GM12878 (cell line): ENCODE measurements around the gene CCM2. TPM values are rescaled to one million over a fixed set of nuclear protein-coding genes. Genes with fewer than 3 reads are reported as not detected.
A peak's percentile ranks its signal among the peaks of the same experiment; 100 is the strongest.

Experiments
- ATAC-seq: fragments of 200-7000 bp; cut with Tn5 transposase; 3 replicates; pipeline ENCODE4 v1.9.1; 2020; ENCODE audit warnings: mild to moderate bottlenecking, moderate library complexity
- BruUV-seq: library from RNA; stranded (reverse); fragments of 400-500 nt; replicated peaks from 2 replicates; lab custom pipeline; 2021; lab: Mats Ljungman, UMichigan
- CTCF ChIA-PET: fragments of 300-600 bp; sonication (Branson Sonifier 250); formaldehyde crosslinking; extraction: SDS; loops from one replicate; lab custom pipeline; 2021; ENCODE audit warnings: inconsistent platforms; lab: Yijun Ruan, JAX
- POLR2A ChIA-PET: fragments of 350-600 bp; formaldehyde crosslinking; extraction: SDS; loops from one replicate; lab custom pipeline; 2021; ENCODE audit warnings: inconsistent platforms; lab: Charles Lee
- RAD21 ChIA-PET: fragments of 300-600 bp; sonication (Branson Sonifier 250); formaldehyde crosslinking; loops from one replicate; lab custom pipeline; 2023; ENCODE audit warnings: antibody characterized with exemption; ENCODE audit not compliant: unreplicated experiment; lab: Charles Lee
- SMC1A ChIA-PET: fragments of 300-600 bp; sonication (Branson Sonifier 250); formaldehyde crosslinking; loops from one replicate; lab custom pipeline; 2023; ENCODE audit not compliant: unreplicated experiment, uncharacterized antibody; lab: Charles Lee
- DNase-seq: peaks from one replicate; pipeline ENCODE4 v3.0.0-alpha.2; 2011; ENCODE audit warnings: low read depth, low spot score
- FAIRE-seq: peaks from 3 replicates; lab custom pipeline; 2011; peaks lifted over from hg19 to GRCh38; lab: Jason Lieb, UNC
- H2AFZ ChIP-seq: 2 replicates; pipeline ENCODE4 v1.6.0; 2011; ENCODE audit warnings: low read depth, low read length, control low read depth; ENCODE audit not compliant: control insufficient read depth
- H3K27ac ChIP-seq: 2 replicates; pipeline ENCODE4 v1.5.1; 2011; ENCODE audit warnings: control low read depth; ENCODE audit not compliant: control insufficient read depth, insufficient read depth
- H3K27me3 ChIP-seq, 2 experiments: replicated peaks in 1 of 2; 2 replicates each; pipeline versions ENCODE4 v1.6.0 to v1.6.1; 2011; ENCODE audit warnings: low read length in 1 of 2; ENCODE audit not compliant: control insufficient read depth in 2 of 2, insufficient read depth in 2 of 2
- H3K36me3 ChIP-seq, 2 experiments: 2 replicates each; pipeline ENCODE4 v1.5.1; 2011; ENCODE audit warnings: low read length in 1 of 2; ENCODE audit not compliant: control insufficient read depth in 2 of 2, insufficient read depth in 2 of 2
- H3K4me1 ChIP-seq: 2 replicates; pipeline ENCODE4 v1.6.1; 2011; ENCODE audit warnings: mild to moderate bottlenecking, low read length, moderate library complexity, mixed read lengths; ENCODE audit not compliant: control insufficient read depth, insufficient read depth
- H3K4me2 ChIP-seq: 2 replicates; pipeline ENCODE4 v1.6.0; 2011; ENCODE audit warnings: control low read depth; ENCODE audit not compliant: control insufficient read depth, insufficient read depth
- H3K4me3 ChIP-seq: fragments of 200-600 bp; sonication (generic); 2 replicates; pipeline ENCODE4 v1.5.1; 2016
- H3K79me2 ChIP-seq: 2 replicates; pipeline ENCODE4 v1.6.0; 2011; ENCODE audit warnings: low read length; ENCODE audit not compliant: control insufficient read depth, insufficient read depth
- H3K9ac ChIP-seq: 2 replicates; pipeline ENCODE4 v1.8.0; 2011; ENCODE audit warnings: low read length, control low read depth, mixed read lengths; ENCODE audit not compliant: control insufficient read depth, insufficient read depth
- H3K9me3 ChIP-seq: replicated peaks from 3 replicates; pipeline ENCODE4 v1.5.1; 2011; ENCODE audit warnings: mild to moderate bottlenecking, low read length; ENCODE audit not compliant: control insufficient read depth, insufficient read depth
- H4K20me1 ChIP-seq: 2 replicates; pipeline ENCODE4 v1.6.0; 2011; ENCODE audit not compliant: control insufficient read depth, insufficient read depth
- BMI1 ChIP-seq: fragments of 450-650 bp; IDR thresholded peaks from 2 replicates; pipeline ENCODE4 v1.6.1; 2016; ENCODE audit warnings: mild to moderate bottlenecking, moderate library complexity, borderline replicate concordance
- BRCA1 ChIP-seq: IDR thresholded peaks from 2 replicates; pipeline ENCODE4 v1.6.1; 2011; ENCODE audit warnings: low read depth, low read length, improper control_type of control experiment
- CBFB ChIP-seq: IDR thresholded peaks from 2 replicates; pipeline ENCODE4 v1.6.1; 2016; ENCODE audit warnings: antibody characterized with exemption, low read depth
- HDAC6 ChIP-seq: fragments of 200-600 bp; sonication (generic); IDR thresholded peaks from one replicate; pipeline ENCODE4 v1.8.0; 2017; ENCODE audit warnings: antibody characterized with exemption; ENCODE audit not compliant: unreplicated experiment
- IKZF1 ChIP-seq: fragments of 450-650 bp; conservative IDR thresholded peaks from 2 replicates; pipeline ENCODE4 v1.6.1; 2017; ENCODE audit warnings: antibody characterized with exemption, mild to moderate bottlenecking
- KAT2A ChIP-seq: conservative IDR thresholded peaks from 2 replicates; pipeline ENCODE4 v1.6.1; 2011; ENCODE audit warnings: low read depth, low read length; ENCODE audit not compliant: control insufficient read depth
- NFIC ChIP-seq: IDR thresholded peaks from 2 replicates; pipeline ENCODE4 v1.6.1; 2012; ENCODE audit warnings: low read depth, mild to moderate bottlenecking, inconsistent platforms, low read length, moderate library complexity
- POLR2A ChIP-seq: IDR thresholded peaks from 2 replicates; pipeline ENCODE4 v1.6.1; 2011; ENCODE audit warnings: low read depth, mild to moderate bottlenecking, low read length
- POLR2AphosphoS2 ChIP-seq: IDR thresholded peaks from 2 replicates; pipeline ENCODE4 v1.6.1; 2011; ENCODE audit warnings: low read depth, mild to moderate bottlenecking, low read length, improper control_type of control experiment, moderate library complexity
- SMAD5 ChIP-seq: IDR thresholded peaks from 2 replicates; pipeline ENCODE4 v1.6.1; 2016; ENCODE audit warnings: antibody characterized with exemption, low read depth
- SPI1 ChIP-seq: IDR thresholded peaks from 2 replicates; pipeline ENCODE4 v1.6.1; 2011; ENCODE audit warnings: low read depth, mild to moderate bottlenecking, low read length, moderate library complexity, borderline replicate concordance; ENCODE audit not compliant: insufficient read depth
- STAT1 ChIP-seq: fragments of 450-650 bp; conservative IDR thresholded peaks from 2 replicates; pipeline ENCODE4 v1.6.1; 2014; ENCODE audit warnings: antibody characterized with exemption, mild to moderate bottlenecking
- STAT3 ChIP-seq: IDR thresholded peaks from 2 replicates; pipeline ENCODE4 v1.6.1; 2011; ENCODE audit warnings: low read depth, low read length, improper control_type of control experiment
- TBL1XR1 ChIP-seq: IDR thresholded peaks from 2 replicates; pipeline ENCODE4 v1.6.1; 2012; ENCODE audit warnings: low read depth, low read length, improper control_type of control experiment
- TCF7 ChIP-seq: IDR thresholded peaks from 2 replicates; pipeline ENCODE4 v1.6.1; 2014; ENCODE audit warnings: antibody characterized with exemption, borderline replicate concordance
- WGBS: methylation state at CpG from one replicate; pipeline ENCODE4 v1.1.6; 2016; ENCODE audit warnings: low lambda C conversion rate; ENCODE audit not compliant: insufficient replicate concordance, insufficient coverage; ENCODE audit errors: missing lambda C conversion rate; 5-methylcytosine and 5-hydroxymethylcytosine counted together
- in situ Hi-C: fragments of 300-500 bp; cut with MboI; formaldehyde crosslinking; loops from 9 replicates; pipeline ENCODE4 v1.14.3; 2018; ENCODE audit warnings: mixed read lengths
- intact Hi-C: fragments of 100-400 bp; cut with micrococcal nuclease; formaldehyde crosslinking; loops from one replicate; pipeline ENCODE4 v1.14.2; 2022; ENCODE audit not compliant: unreplicated experiment
- polyA plus RNA-seq, 11 experiments: library from polyadenylated mRNA; depleted of rRNA in 4 of 11; unstranded in 6 of 11; stranded (reverse) in 5 of 11; fragments of >200 nt; fragmentation: Nextera tagmentation in 4 of 11; fragmentation: Illumina TruSeq in 1 of 11; extraction: Ambion mirVana in 4 of 11; extraction: Trizol in 1 of 11; gene quantifications; 1 replicate in 1 of 11; 2 replicates in 10 of 11; pipeline versions ENCODE4 v1.2.1 to v1.2.3, GENCODE V29; 2011 to 2016; ENCODE audit warnings: inconsistent platforms in 2 of 11, missing spikeins in 2 of 11, low read depth in 1 of 11
- total RNA-seq, 4 experiments: library from RNA; depleted of rRNA in 3 of 4; stranded (reverse); fragments of >200 nt in 3 of 4; fragmentation: Illumina TruSeq in 1 of 4; extraction: Trizol in 1 of 4; gene quantifications; 2 replicates each; pipeline versions ENCODE4 v1.2.1 to v1.2.3, GENCODE V29; 2013 to 2021
- TF ChIP-seq, protein P1 (sequence below): fragments of 450-650 bp; IDR thresholded peaks from 2 replicates; pipeline ENCODE4 v1.6.1; 2014; ENCODE audit warnings: mild to moderate bottlenecking

The CCM2 gene
- total and polyA plus RNA-seq, 10 of the 15 experiments (the other 5 are each of a cell fraction or from before 2014, with no cell fraction given), result 1.00 to 82.3 (median 48.7) TPM

DNA sequence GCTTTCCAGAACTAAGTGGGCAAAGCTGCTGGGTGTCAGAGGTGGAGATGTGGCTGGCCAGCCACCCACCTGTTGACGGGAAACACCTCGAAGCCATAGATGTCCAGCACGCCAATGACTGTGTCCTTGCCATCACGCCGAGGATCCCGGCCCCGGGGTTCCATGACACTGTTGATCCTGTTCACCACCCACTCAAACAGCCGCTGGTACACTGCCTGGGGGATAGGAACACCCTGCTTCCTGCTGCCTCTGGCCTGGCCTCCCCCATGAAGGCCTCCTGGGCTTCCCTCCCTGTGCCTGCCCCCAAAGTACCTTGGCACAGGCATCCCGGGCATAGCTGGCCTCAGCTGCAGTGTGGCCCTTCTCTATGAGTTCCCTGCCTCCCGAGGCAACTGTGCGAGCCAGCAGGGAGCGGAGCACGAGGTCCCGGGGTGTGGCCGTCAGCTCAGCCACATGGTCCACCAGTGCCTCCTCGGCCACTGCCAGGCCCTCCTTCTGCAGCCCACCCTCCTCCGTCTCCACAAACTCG, 29.4 kb upstream of the CCM2 start:
- H2AFZ ChIP-seq, result no peak overlapping the region
- H3K9me3 ChIP-seq, result no peaks in the 10 kb centered on the region
- ChIA-PET CTCF (no interaction called here), RAD21 (interaction anchor here (1.1 to 1.3 kb wide), 2 partner anchors 51 to 165 kb away, joined by 3 to 5 read pairs; no protein-coding TSS in a partner anchor), POLR2A (interaction anchor here (0.5 to 0.9 kb wide), 2 partner anchors 135 to 142 kb away, joined by 3 to 5 read pairs; no protein-coding TSS in a partner anchor), SMC1A (no interaction called here)
- FAIRE-seq, result no peak
- DNase-seq, result no peak
- intact Hi-C loops, result no loop called here
- no peak overlapping the region for H3K4me2 ChIP-seq
- no peak overlapping the region for H3K4me3 ChIP-seq
- peaks cover 13% of the 10 kb centered on the region for H4K20me1 ChIP-seq
- ATAC-seq, result no peak
- no peaks in the 10 kb centered on the region for H3K27me3 ChIP-seq
- WGBS, result 92% methylated on average over 18 of the region's 18 CpGs
- peak; percentile 16 for TF ChIP-seq POLR2A
- no peak for TF ChIP-seq BMI1
- peaks cover 25% of the 10 kb centered on the region for H3K79me2 ChIP-seq
- peaks cover 48 to 59% of the 10 kb centered on the region in 2 experiments for H3K36me3 ChIP-seq
- H3K4me1 ChIP-seq, result peaks cover 9% of the 10 kb centered on the region
- BruUV-seq, result no TSS peak
- no peak overlapping the region for H3K27ac ChIP-seq
- in situ Hi-C loops, result loop anchor here (10.0 kb wide), 1 partner anchor 164 kb away; no protein-coding TSS in a partner anchor
- H3K9ac ChIP-seq, result no peak overlapping the region

DNA sequence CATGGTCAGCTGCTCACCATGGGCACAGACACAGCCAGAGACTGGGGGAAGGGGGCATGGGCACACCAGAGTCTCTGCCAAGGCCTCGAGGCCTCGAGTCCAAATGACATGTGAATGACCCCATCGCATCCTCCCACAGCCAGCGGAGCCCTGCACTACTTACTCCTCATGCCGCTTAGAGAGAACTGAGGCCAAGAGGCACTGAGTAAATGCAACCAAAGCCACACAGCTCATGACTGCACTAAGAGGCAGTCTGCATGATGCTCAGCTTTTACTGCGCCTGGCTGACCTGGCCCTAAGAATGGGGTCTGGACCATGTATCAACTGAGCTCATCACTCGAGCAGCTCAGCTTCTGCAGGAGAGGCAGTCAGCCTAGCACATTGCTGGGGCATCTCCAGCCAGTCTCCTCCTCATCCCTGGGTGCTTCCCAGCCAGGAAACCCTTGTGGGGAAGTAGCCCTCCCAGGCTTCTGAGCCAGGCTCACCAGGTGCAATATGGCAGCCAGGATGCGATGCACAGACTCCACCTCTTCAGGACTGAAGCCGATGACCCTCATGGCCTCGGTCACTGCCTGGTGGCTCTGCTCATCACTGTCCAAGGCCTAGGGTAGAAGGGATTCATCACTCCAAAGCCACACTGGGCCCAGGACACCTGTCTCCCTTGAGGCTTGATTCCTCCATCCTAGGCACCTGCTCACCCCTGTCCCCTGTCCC, 28.7 kb upstream of the CCM2 start:
- H3K4me2 ChIP-seq, result no peak overlapping the region
- in situ Hi-C loops, result loop anchor here (10.0 kb wide), 1 partner anchor 163 kb away; no protein-coding TSS in a partner anchor
- peaks cover 16% of the 10 kb centered on the region for H3K4me1 ChIP-seq
- RAD21 ChIA-PET, result interaction anchor here (1.1 to 3.9 kb wide), 4 partner anchors 50 to 165 kb away, joined by 3 to 121 read pairs (median 6); no protein-coding TSS in a partner anchor
- peaks cover 17% of the 10 kb centered on the region for H4K20me1 ChIP-seq
- BruUV-seq, result no TSS peak
- SMC1A ChIA-PET, result interaction anchor here (3.7 to 16.7 kb wide), 3 partner anchors 29 to 165 kb away, joined by 61 to 303 read pairs (median 105); partner anchors contain the start of genes CCM2 and TBRG4
- no peak for ATAC-seq
- no peak for FAIRE-seq
- peaks cover 32% of the 10 kb centered on the region for H3K79me2 ChIP-seq
- CTCF ChIA-PET, result interaction anchor here (3.6 to 6.9 kb wide), 3 partner anchors 31 to 164 kb away, joined by 10 to 219 read pairs (median 44); no protein-coding TSS in a partner anchor
- H3K9ac ChIP-seq, result no peak overlapping the region
- no peak overlapping the region for H2AFZ ChIP-seq
- H3K4me3 ChIP-seq, result no peak overlapping the region
- POLR2A ChIA-PET, result interaction anchor here (0.5 to 0.9 kb wide), 2 partner anchors 136 to 142 kb away, joined by 3 to 5 read pairs; no protein-coding TSS in a partner anchor
- H3K9me3 ChIP-seq, result no peaks in the 10 kb centered on the region
- H3K36me3 ChIP-seq, result peaks cover 56 to 63% of the 10 kb centered on the region in 2 experiments
- no peak overlapping the region for H3K27ac ChIP-seq
- 95% methylated on average over 10 of the region's 10 CpGs for WGBS
- H3K27me3 ChIP-seq, result no peaks in the 10 kb centered on the region
- DNase-seq, result no peak
- intact Hi-C loops, result no loop called here
- TF ChIP-seq HDAC6, result no peak
- no peak for TF ChIP-seq IKZF1
- 0 out of 2 replicates have a peak, but pooled peaks have one; percentile 20 for TF ChIP-seq SMAD5
- no peak for TF ChIP-seq CBFB
- no peak for TF ChIP-seq SPI1
- peak; percentile 48 for TF ChIP-seq POLR2AphosphoS2
- no peak for TF ChIP-seq STAT3
- TF ChIP-seq, protein P1, sequence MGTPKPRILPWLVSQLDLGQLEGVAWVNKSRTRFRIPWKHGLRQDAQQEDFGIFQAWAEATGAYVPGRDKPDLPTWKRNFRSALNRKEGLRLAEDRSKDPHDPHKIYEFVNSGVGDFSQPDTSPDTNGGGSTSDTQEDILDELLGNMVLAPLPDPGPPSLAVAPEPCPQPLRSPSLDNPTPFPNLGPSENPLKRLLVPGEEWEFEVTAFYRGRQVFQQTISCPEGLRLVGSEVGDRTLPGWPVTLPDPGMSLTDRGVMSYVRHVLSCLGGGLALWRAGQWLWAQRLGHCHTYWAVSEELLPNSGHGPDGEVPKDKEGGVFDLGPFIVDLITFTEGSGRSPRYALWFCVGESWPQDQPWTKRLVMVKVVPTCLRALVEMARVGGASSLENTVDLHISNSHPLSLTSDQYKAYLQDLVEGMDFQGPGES, result no peak
- TF ChIP-seq STAT1, result no peak
- no peak for TF ChIP-seq TBL1XR1
- TF ChIP-seq TCF7, result no peak
- no peak for TF ChIP-seq BMI1
- no peak for TF ChIP-seq BRCA1
- no peak for TF ChIP-seq KAT2A
- TF ChIP-seq POLR2A, result peak; percentile 20
- no peak for TF ChIP-seq NFIC
